ENCODE measurements around the gene NEU4. TPM values are rescaled to one million over a fixed set of nuclear protein-coding genes. Genes with fewer than 3 reads are reported as not detected.

Gene NEU4
- total RNA-seq, 2 donors from 2014 or later = 1.2 TPM

- H3K9me3 ChIP-seq (ENCODE audit: control insufficient read depth, low read length) = no peaks in the 10 kb centered on the region
- no peak overlapping the region for H3K9ac ChIP-seq (ENCODE audit: extremely low read depth, low read length, poor library complexity, severe bottlenecking)
- Mint-ChIP-seq H3K4me3 (peak overlapping the region; percentile 55), H3K27ac (no peak overlapping the region), H3K36me3 (ENCODE audit: low read depth) (no peaks in the 10 kb centered on the region), H3K4me1 (no peaks in the 10 kb centered on the region), H3K27me3 (ENCODE audit: insufficient read depth) (peaks cover 32% of the 10 kb centered on the region), H3K9me3 (no peaks in the 10 kb centered on the region)
- no peaks in the 10 kb centered on the region for H3K36me3 ChIP-seq (ENCODE audit: control insufficient read depth, insufficient read depth, low read length)
- H3K27me3 ChIP-seq (ENCODE audit: control insufficient read depth, insufficient read depth, low read length, poor library complexity, severe bottlenecking) = peaks cover 14% of the 10 kb centered on the region
- no peak overlapping the region for H3K4me3 ChIP-seq (ENCODE audit: low read length)
- DNase-seq = peak; percentile 38
- no peak for TF ChIP-seq CTCF (conservative IDR thresholded peaks at IDR 0.05)
- WGBS, 2 experiments (ENCODE audit: insufficient coverage in 1 of 2, insufficient read length in 1 of 2) = 87 to 93% methylated on average over 19 to 37 of the region's 37 CpGs
- no peak overlapping the region for H3K27ac ChIP-seq (ENCODE audit: low read depth, low read length)
- H3K4me1 ChIP-seq (ENCODE audit: control insufficient read depth, insufficient read depth, low read length) = no peaks in the 10 kb centered on the region
These were observed 36.0 kb downstream of the NEU4 start for GRCh38 chr2:241844831-241845578.

- Mint-ChIP-seq H3K4me3 (no peak overlapping the region), H3K36me3 (ENCODE audit: low read depth) (no peaks in the 10 kb centered on the region), H3K9me3 (no peaks in the 10 kb centered on the region), H3K4me1 (no peaks in the 10 kb centered on the region), H3K27ac (no peak overlapping the region), H3K27me3 (ENCODE audit: insufficient read depth) (peaks cover 32% of the 10 kb centered on the region)
- Histone ChIP-seq H3K4me1 (ENCODE audit: control insufficient read depth, insufficient read depth, low read length) (no peaks in the 10 kb centered on the region), H3K27ac (ENCODE audit: low read depth, low read length) (no peak overlapping the region), H3K36me3 (ENCODE audit: control insufficient read depth, insufficient read depth, low read length) (no peaks in the 10 kb centered on the region), H3K9ac (ENCODE audit: extremely low read depth, low read length, poor library complexity, severe bottlenecking) (no peak overlapping the region), H3K4me3 (ENCODE audit: low read length) (no peak overlapping the region), H3K27me3 (ENCODE audit: control insufficient read depth, insufficient read depth, low read length, poor library complexity, severe bottlenecking) (peaks cover 14% of the 10 kb centered on the region), H3K9me3 (ENCODE audit: control insufficient read depth, low read length) (no peaks in the 10 kb centered on the region)
- peak; percentile 14 for DNase-seq
- no peak for TF ChIP-seq CTCF (conservative IDR thresholded peaks at IDR 0.05)
- 93 to 96% methylated on average over 11 to 22 of the region's 22 CpGs for WGBS, 2 experiments (ENCODE audit: insufficient coverage in 1 of 2, insufficient read length in 1 of 2)
These were observed 37.4 kb downstream of the NEU4 start for GRCh38 chr2:241846406-241846805.

GRCh38 chr2:241848761-241849615, 40.0 kb downstream of the NEU4 start:
- Mint-ChIP-seq H3K4me1 (no peaks in the 10 kb centered on the region), H3K9me3 (no peaks in the 10 kb centered on the region), H3K36me3 (ENCODE audit: low read depth) (no peaks in the 10 kb centered on the region), H3K27me3 (ENCODE audit: insufficient read depth) (peaks cover 27% of the 10 kb centered on the region), H3K4me3 (no peak overlapping the region), H3K27ac (no peak overlapping the region)
- no peak for TF ChIP-seq CTCF (conservative IDR thresholded peaks at IDR 0.05)
- H3K9ac ChIP-seq (ENCODE audit: extremely low read depth, low read length, poor library complexity, severe bottlenecking) = no peak overlapping the region
- no peak overlapping the region for H3K4me3 ChIP-seq (ENCODE audit: low read length)
- H3K36me3 ChIP-seq (ENCODE audit: control insufficient read depth, insufficient read depth, low read length) = no peaks in the 10 kb centered on the region
- H3K4me1 ChIP-seq (ENCODE audit: control insufficient read depth, insufficient read depth, low read length) = no peaks in the 10 kb centered on the region
- peak; percentile 41 for DNase-seq
- no peaks in the 10 kb centered on the region for H3K9me3 ChIP-seq (ENCODE audit: control insufficient read depth, low read length)
- 92 to 97% methylated on average over 23 to 37 of the region's 39 CpGs for WGBS, 2 experiments (ENCODE audit: insufficient coverage in 1 of 2, insufficient read length in 1 of 2)
- no peak overlapping the region for H3K27ac ChIP-seq (ENCODE audit: low read depth, low read length)
- H3K27me3 ChIP-seq (ENCODE audit: control insufficient read depth, insufficient read depth, low read length, poor library complexity, severe bottlenecking) = peaks cover 14% of the 10 kb centered on the region

Measured in endodermal cell (in vitro differentiated cells).